SH-SY5Y (cell line): ENCODE results near the gene CCDC88C.
A peak's percentile ranks its signal among the peaks of the same experiment; 100 is the strongest.

ENCODE experiments used
- GATA2 ChIP-seq: IDR thresholded peaks from 2 replicates; pipeline ENCODE4 v1.6.1; 2011; ENCODE audit warnings: mild to moderate bottlenecking, low read depth, low read length
- GATA3 ChIP-seq: IDR thresholded peaks from 2 replicates; pipeline ENCODE4 v1.6.1; 2011; ENCODE audit warnings: low read depth, mild to moderate bottlenecking, low read length, moderate library complexity

The CCDC88C gene

GRCh38 chr14:91344096-91344495 is 73.5 kb downstream of the CCDC88C start:
- TF ChIP-seq GATA2 (no peak), GATA3 (no peak)

- TF ChIP-seq GATA3 (no peak), GATA2 (no peak)
Observed at GRCh38 chr14:91343051-91343450, 74.6 kb downstream of the CCDC88C start.

- TF ChIP-seq GATA2: 0 out of 2 replicates have a peak, but pooled peaks have one; percentile 12
- no peak for TF ChIP-seq GATA3
Observed at GRCh38 chr14:91342206-91342760, 75.3 kb downstream of the CCDC88C start.

- no peak for TF ChIP-seq GATA3
- TF ChIP-seq GATA2: no peak
Observed at GRCh38 chr14:91341751-91342154, 75.9 kb downstream of the CCDC88C start.

- no peak for TF ChIP-seq GATA2
- TF ChIP-seq GATA3: no peak
Observed at GRCh38 chr14:91341334-91341733, 76.3 kb downstream of the CCDC88C start.

- no peak for TF ChIP-seq GATA3
- TF ChIP-seq GATA2: no peak
Observed at GRCh38 chr14:91339671-91340369, 77.8 kb downstream of the CCDC88C start.

GRCh38 chr14:91339076-91339475 is 78.5 kb downstream of the CCDC88C start:
- TF ChIP-seq GATA2 (no peak), GATA3 (no peak)

- TF ChIP-seq GATA2 (no peak), GATA3 (no peak)
Observed at GRCh38 chr14:91338379-91338778, 79.2 kb downstream of the CCDC88C start.

GRCh38 chr14:91337699-91338335 is 79.8 kb downstream of the CCDC88C start:
- TF ChIP-seq GATA3: no peak
- no peak for TF ChIP-seq GATA2

- TF ChIP-seq GATA3: no peak
- no peak for TF ChIP-seq GATA2
Observed at GRCh38 chr14:91336093-91336450, 81.5 kb downstream of the CCDC88C start.

- no peak for TF ChIP-seq GATA2
- TF ChIP-seq GATA3: no peak
Observed at GRCh38 chr14:91335191-91336092, 82.2 kb downstream of the CCDC88C start.

GRCh38 chr14:91333650-91334039 is 84.0 kb downstream of the CCDC88C start:
- TF ChIP-seq GATA3 (no peak), GATA2 (no peak)

- TF ChIP-seq GATA3: no peak
- TF ChIP-seq GATA2: no peak
Observed at GRCh38 chr14:91332986-91333649, 84.5 kb downstream of the CCDC88C start.

GRCh38 chr14:91332171-91332985 is 85.2 kb downstream of the CCDC88C start:
- TF ChIP-seq GATA3: no peak
- no peak for TF ChIP-seq GATA2
